WI38 (cell line): ENCODE results near the gene DYNLL2.
"Not testable (repeated sequence)": the region's sequence is repeated elsewhere in the genome, so short reads cannot be mapped to it uniquely, and the experiment has no call there.

Source experiments
- H3K4me3 ChIP-seq: 2 replicates; pipeline ENCODE4 v1.5.1; 2011; ENCODE audit warnings: low read depth, mild to moderate bottlenecking, control low read depth, low read length
- CTCF ChIP-seq: IDR thresholded peaks from 2 replicates; pipeline ENCODE4 v1.5.1; 2012; ENCODE audit warnings: low read depth, mild to moderate bottlenecking, control low read depth, low read length

DYNLL2 gene

GRCh38 chr17:58082870-58083490, at the start of gene DYNLL2:
DYNLL2 (plus strand) TSS chr17:58083419; CDS start chr17:58087091, 3,672 bp downstream.
- peak within 1 kb of the TSS; percentile 87 for H3K4me3 ChIP-seq
- no peak for TF ChIP-seq CTCF

- no peak overlapping the region for H3K4me3 ChIP-seq
- TF ChIP-seq CTCF: no peak
Observed at GRCh38 chr17:58039975-58040374, 43.2 kb upstream of the DYNLL2 start.

GRCh38 chr17:58040386-58040785, 42.8 kb upstream of the DYNLL2 start:
- no peak for TF ChIP-seq CTCF
- H3K4me3 ChIP-seq: no peak overlapping the region

- no peak for TF ChIP-seq CTCF
- H3K4me3 ChIP-seq: no peak overlapping the region
Observed at GRCh38 chr17:58041161-58041560, 42.1 kb upstream of the DYNLL2 start.

- no peak overlapping the region for H3K4me3 ChIP-seq
- TF ChIP-seq CTCF: no peak
Observed at GRCh38 chr17:58043221-58044181, 39.7 kb upstream of the DYNLL2 start.

GRCh38 chr17:58044256-58044655, 39.0 kb upstream of the DYNLL2 start:
- H3K4me3 ChIP-seq: not testable (repeated sequence)

- no peak for TF ChIP-seq CTCF
- H3K4me3 ChIP-seq: no peak overlapping the region
Observed at GRCh38 chr17:58046239-58047094, 36.8 kb upstream of the DYNLL2 start.
